Bronchial epithelial cell (primary cell): ENCODE data around the gene AHI1. TPM values are rescaled to one million over a fixed set of nuclear protein-coding genes. Genes with fewer than 3 reads are reported as not detected.
"Not testable (repeated sequence)": the region's sequence is repeated elsewhere in the genome, so short reads cannot be mapped to it uniquely, and the experiment has no call there.

Experiments used
- DNase-seq: peaks from one replicate; pipeline ENCODE4 v3.0.0-alpha.2; 2010; ENCODE audit warnings: low read depth
- FAIRE-seq: peaks from 2 replicates; lab custom pipeline; 2011; peaks lifted over from hg19 to GRCh38; lab: Jason Lieb, UNC
- H3K27me3 ChIP-seq: 2 replicates; pipeline ENCODE4 v1.5.1; 2011; ENCODE audit warnings: low read length; ENCODE audit not compliant: control insufficient read depth, insufficient read depth
- H3K36me3 ChIP-seq: 2 replicates; pipeline ENCODE4 v1.5.1; 2011; ENCODE audit warnings: low read length; ENCODE audit not compliant: control insufficient read depth, insufficient read depth
- H3K4me3 ChIP-seq: 2 replicates; pipeline ENCODE4 v1.5.1; 2011; ENCODE audit warnings: mild to moderate bottlenecking, low read depth, low read length, control low read depth
- total RNA-seq: library from RNA; depleted of rRNA; stranded (reverse); fragments of >200 nt; gene quantifications from 2 replicates; pipeline ENCODE4 v1.2.1, GENCODE V29; 2014
- TF ChIP-seq, protein P1 (sequence below): IDR thresholded peaks from 2 replicates; pipeline ENCODE4 v1.5.1; 2011; ENCODE audit warnings: mild to moderate bottlenecking, moderate library complexity, low read length, control low read depth, inconsistent platforms; ENCODE audit not compliant: insufficient read depth, severe bottlenecking

AHI1 gene
- total RNA-seq, 1 donor from 2014 or later: 5.5 TPM

DNA sequence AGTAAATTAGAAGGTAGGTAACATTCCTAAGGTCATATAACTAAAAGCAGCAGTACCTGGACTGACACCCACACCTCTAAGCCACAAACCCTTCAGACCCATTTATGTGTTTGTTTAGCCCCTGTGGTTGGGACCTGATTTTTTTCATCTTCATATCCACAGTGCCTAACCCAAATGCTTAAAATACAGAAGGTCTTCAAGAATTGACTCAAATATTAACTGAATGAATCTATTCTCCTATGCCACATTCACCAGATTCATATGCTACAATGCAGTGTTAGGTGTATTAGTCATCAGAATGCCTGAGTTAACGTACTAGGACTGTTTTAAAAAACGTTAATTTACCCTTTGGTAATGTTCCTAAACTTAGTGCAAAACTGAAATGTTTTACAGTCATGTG lies 124.8 kb downstream of the AHI1 start:
- TF ChIP-seq, protein P1, sequence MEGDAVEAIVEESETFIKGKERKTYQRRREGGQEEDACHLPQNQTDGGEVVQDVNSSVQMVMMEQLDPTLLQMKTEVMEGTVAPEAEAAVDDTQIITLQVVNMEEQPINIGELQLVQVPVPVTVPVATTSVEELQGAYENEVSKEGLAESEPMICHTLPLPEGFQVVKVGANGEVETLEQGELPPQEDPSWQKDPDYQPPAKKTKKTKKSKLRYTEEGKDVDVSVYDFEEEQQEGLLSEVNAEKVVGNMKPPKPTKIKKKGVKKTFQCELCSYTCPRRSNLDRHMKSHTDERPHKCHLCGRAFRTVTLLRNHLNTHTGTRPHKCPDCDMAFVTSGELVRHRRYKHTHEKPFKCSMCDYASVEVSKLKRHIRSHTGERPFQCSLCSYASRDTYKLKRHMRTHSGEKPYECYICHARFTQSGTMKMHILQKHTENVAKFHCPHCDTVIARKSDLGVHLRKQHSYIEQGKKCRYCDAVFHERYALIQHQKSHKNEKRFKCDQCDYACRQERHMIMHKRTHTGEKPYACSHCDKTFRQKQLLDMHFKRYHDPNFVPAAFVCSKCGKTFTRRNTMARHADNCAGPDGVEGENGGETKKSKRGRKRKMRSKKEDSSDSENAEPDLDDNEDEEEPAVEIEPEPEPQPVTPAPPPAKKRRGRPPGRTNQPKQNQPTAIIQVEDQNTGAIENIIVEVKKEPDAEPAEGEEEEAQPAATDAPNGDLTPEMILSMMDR: no peak
- Histone ChIP-seq H3K27me3 (no peaks in the 10 kb centered on the region), H3K4me3 (no peak overlapping the region), H3K36me3 (no peaks in the 10 kb centered on the region)
- FAIRE-seq: peak; percentile 23
- no peak for DNase-seq

DNA sequence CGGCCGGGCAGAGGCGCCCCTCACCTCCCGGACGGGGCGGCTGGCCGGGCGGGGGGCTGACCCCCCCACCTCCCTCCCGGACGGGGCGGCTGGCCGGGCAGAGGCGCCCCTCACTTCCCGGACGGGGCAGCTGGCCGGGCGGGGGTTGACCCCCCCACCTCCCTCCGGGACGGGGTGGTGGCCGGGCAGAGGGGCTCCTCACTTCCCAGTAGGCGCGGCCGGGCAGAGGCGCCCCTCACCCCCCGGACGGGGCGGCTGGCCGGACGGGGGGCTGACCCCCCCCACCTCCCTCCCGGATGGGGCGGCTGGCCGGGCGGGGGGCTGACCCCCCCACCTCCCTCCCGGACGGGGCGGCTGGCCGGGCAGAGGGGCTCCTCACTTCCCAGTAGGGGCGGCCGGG lies 133.9 kb downstream of the AHI1 start:
- H3K4me3 ChIP-seq, H3K27me3 ChIP-seq, DNase-seq, FAIRE-seq, H3K36me3 ChIP-seq: not testable (repeated sequence)

DNA sequence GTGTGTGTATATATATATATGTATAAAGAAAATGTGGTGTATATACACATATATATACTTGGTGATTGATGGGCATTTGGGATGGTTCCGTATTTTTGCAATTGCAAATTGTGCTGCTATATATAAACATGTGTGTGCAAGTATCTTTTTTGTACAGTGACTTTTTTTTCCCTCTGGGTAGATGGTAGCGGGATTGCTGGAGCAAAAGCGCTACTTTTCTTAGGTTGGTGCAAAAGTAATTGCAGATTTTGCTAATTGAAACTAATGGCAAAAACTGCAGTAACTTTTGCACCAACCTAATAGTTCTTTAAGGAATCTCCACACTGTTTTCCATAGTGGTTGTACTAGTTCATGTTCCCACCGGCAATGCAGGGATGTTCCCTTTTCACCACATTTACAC lies 135.4 kb downstream of the AHI1 start:
- Histone ChIP-seq H3K4me3 (no peak overlapping the region), H3K27me3 (no peaks in the 10 kb centered on the region), H3K36me3 (no peaks in the 10 kb centered on the region)
- no peak for FAIRE-seq
- TF ChIP-seq, protein P1: no peak
- no peak for DNase-seq

DNA sequence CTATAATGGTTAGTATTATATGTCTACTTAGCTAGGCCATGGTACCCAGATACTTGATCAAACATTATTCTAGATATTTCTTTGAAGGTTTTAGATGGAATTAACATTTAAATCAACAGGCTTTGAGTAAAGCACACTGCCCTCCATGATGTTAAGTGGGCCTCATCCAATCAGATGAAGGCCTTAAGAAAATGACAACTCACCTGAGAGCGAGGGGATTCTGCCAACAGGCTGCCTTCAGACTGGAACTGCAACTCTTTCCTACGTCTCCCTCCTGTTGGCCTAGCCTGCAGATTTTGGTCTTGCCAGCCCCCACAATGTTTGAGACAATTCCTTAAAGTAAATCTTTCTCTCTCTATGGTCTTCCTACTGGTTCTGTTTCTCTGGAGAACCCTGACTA lies 137.3 kb downstream of the AHI1 start:
- DNase-seq (no peak), FAIRE-seq (no peak)
- Histone ChIP-seq H3K4me3 (no peak overlapping the region), H3K36me3 (no peaks in the 10 kb centered on the region), H3K27me3 (no peaks in the 10 kb centered on the region)
- TF ChIP-seq, protein P1: no peak

DNA sequence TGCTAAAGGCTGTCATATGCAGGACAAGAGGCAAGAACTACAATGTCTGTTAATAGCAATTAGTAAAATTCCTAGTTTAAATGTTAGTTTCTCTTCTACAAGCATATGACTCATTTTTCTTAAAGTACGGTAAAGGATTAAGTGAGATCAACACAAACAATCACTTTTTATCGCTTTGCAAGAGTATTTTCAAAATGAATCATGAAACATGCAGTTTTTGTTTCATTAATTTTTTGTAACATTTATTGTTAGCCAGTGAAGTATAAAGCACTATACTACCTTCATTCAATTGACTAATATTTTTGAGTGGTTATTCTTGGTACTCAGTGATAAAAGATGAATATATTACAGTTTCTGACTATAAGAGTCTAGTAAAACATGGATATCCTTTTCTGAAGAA lies 138.6 kb downstream of the AHI1 start:
- TF ChIP-seq, protein P1: no peak
- no peaks in the 10 kb centered on the region for H3K36me3 ChIP-seq
- H3K27me3 ChIP-seq: no peaks in the 10 kb centered on the region
- DNase-seq: peak; percentile 57
- no peak for FAIRE-seq
- no peak overlapping the region for H3K4me3 ChIP-seq

DNA sequence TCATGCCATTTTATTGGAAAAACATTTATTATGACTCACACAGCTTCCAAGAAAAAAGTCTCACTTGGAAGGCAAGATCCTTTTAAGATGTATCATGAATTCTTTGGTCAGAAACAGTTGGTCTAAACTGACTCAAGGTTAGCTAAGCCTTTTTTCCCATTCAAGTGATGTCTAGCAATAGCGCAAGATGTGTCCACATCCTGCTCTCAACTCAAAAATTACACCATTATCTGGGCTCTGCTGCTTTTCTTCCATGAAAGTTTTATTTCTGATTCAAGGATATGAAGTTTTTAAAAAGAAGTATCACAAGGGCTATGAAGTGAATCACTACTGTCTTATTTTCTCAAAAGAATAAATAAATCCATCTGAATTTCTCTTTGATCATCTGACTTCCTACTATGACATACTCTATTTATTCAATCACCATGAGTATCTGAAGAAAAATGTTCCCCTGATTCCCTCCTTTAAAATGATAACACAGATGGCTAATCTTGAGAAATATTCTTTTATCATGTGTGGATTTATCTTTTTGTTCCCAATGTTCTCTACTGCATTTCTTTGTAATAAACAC lies 139.2 kb downstream of the AHI1 start:
- Histone ChIP-seq H3K4me3 (no peak overlapping the region), H3K36me3 (no peaks in the 10 kb centered on the region), H3K27me3 (no peaks in the 10 kb centered on the region)
- TF ChIP-seq, protein P1: no peak
- DNase-seq (peak; percentile 86), FAIRE-seq (no peak)
